K562 (cell line): Measurements from ENCODE around the gene LRP10.

ENCODE experiments used
- BRCA1 ChIP-seq, 2 experiments: fragments of 450-650 bp in 1 of 2; sonication (generic) in 1 of 2; formaldehyde crosslinking in 1 of 2; IDR thresholded peaks; 2 replicates each; pipeline versions ENCODE4 v1.5.0 to v1.6.1; 2017 to 2020; ENCODE audit warnings: mild to moderate bottlenecking in 1 of 2, missing genetic modification reagents in 1 of 2
- CTCF ChIP-seq, 3 experiments: IDR thresholded peaks in 2 of 3; conservative IDR thresholded peaks in 1 of 3; 2 replicates each; pipeline ENCODE4 v1.5.1; 2011 to 2012; ENCODE audit warnings: low read length in 3 of 3, mild to moderate bottlenecking in 3 of 3, control low read depth in 2 of 3, improper control_type of control experiment in 1 of 3, inconsistent platforms in 1 of 3, low read depth in 1 of 3, mixed read lengths in 1 of 3, moderate library complexity in 1 of 3; ENCODE audit not compliant: insufficient read depth in 2 of 3
- KLF16 ChIP-seq: IDR thresholded peaks from 2 replicates; pipeline ENCODE4 v1.6.1; 2016; ENCODE audit warnings: antibody characterized with exemption
- POLR2AphosphoS5 ChIP-seq: IDR thresholded peaks from 2 replicates; pipeline ENCODE4 v1.6.1; 2011; ENCODE audit warnings: mild to moderate bottlenecking, low read depth, low read length, moderate library complexity; ENCODE audit not compliant: control insufficient read depth, insufficient read depth

- no peak for TF ChIP-seq BRCA1 (IDR thresholded peaks at IDR 0.05)
- TF ChIP-seq BRCA1 (CRISPR knock-in tag; IDR thresholded peaks at IDR 0.05): no peak
- peak in 1 of 3 experiments; percentile 2; a peak in 2 of 6 replicates for TF ChIP-seq CTCF (IDR thresholded peaks at IDR 0.05 in 2 of 3, conservative IDR thresholded peaks at IDR 0.05 in 1 of 3; ENCODE audit: insufficient read depth in 2 of 3, low read depth in 1 of 3, low read length in 3 of 3)
- peak; percentile 79 for TF ChIP-seq POLR2AphosphoS5
- TF ChIP-seq KLF16: no peak
Observed at GRCh38 chr14:22829661-22830442, 41.7 kb upstream of the LRP10 start, which contains the start of gene MRPL52.
